ENCODE results near the gene DDX20. TPM values are rescaled to one million over a fixed set of nuclear protein-coding genes. Genes with fewer than 3 reads are reported as not detected.

Gene DDX20
- total and polyA plus RNA-seq, 2 donors (not counting 3 experiments of a cell fraction or from before 2014, with no cell fraction given) = 4.1 to 15.9 TPM

GRCh38 chr1:111723091-111723806 lies 32.5 kb upstream of the DDX20 start:
- dilution Hi-C loops (cut with MboI; ENCODE audit: extremely low pct_ligation_motif_present, low sequenced_read_pairs) (no loop called here), intact Hi-C loops (cut with micrococcal nuclease) (no loop called here)
- no peak overlapping the region for H3K9ac ChIP-seq (replicated peaks; ENCODE audit: extremely low read depth, insufficient read depth, low read length)
- no TSS peak for BruUV-seq (replicated peaks)
- H3K79me2 ChIP-seq (ENCODE audit: control insufficient read depth, insufficient read depth, low read length) = no peaks in the 10 kb centered on the region
- no peak overlapping the region for H3K4me2 ChIP-seq (ENCODE audit: insufficient read depth, low read length)
- H3K27ac ChIP-seq (ENCODE audit: insufficient read depth, low read depth, low read length) = no peak overlapping the region
- no peak overlapping the region for H3K4me3 ChIP-seq (replicated peaks in 1 of 3; ENCODE audit: insufficient read depth in 1 of 3, low read depth in 1 of 3, low read length in 3 of 3)
- no peak for FAIRE-seq
- H3K9me3 ChIP-seq (replicated peaks; ENCODE audit: control insufficient read depth, insufficient read depth, low read length) = no peaks in the 10 kb centered on the region
- no peaks in the 10 kb centered on the region for H3K36me3 ChIP-seq (ENCODE audit: control insufficient read depth in 2 of 2, extremely low read depth in 1 of 2, insufficient read depth in 2 of 2, low read length in 2 of 2)
- H2AFZ ChIP-seq (ENCODE audit: low read depth, low read length) = no peak overlapping the region
- H3K4me1 ChIP-seq (ENCODE audit: control insufficient read depth, extremely low read depth, insufficient read depth, low read length) = peaks cover 8% of the 10 kb centered on the region
- no peaks in the 10 kb centered on the region for H3K27me3 ChIP-seq (ENCODE audit: control insufficient read depth in 2 of 2, insufficient read depth in 2 of 2, low read length in 2 of 2)
- DNase-seq (ENCODE audit: low read depth, low spot score) = no peak
- no peaks in the 10 kb centered on the region for H3K9me1 ChIP-seq (replicated peaks; ENCODE audit: control insufficient read depth, extremely low read depth, insufficient read depth, low read length)
- CTCF ChIA-PET = interaction anchor here (1.0 to 1.4 kb wide), 2 partner anchors 24 to 215 kb away, joined by 3 read pairs; no protein-coding TSS in a partner anchor
- POLR2A ChIA-PET = no interaction called here
- H4K20me1 ChIP-seq (replicated peaks; ENCODE audit: control insufficient read depth, extremely low read depth, insufficient read depth, low read length) = no peaks in the 10 kb centered on the region
- TF ChIP-seq GATA2 (IDR thresholded peaks at IDR 0.05; ENCODE audit: insufficient read depth, insufficient read length, low read depth, low read length) (no peak), POLR2A (IDR thresholded peaks at IDR 0.05; ENCODE audit: low read depth, low read length) (no peak), FOS (IDR thresholded peaks at IDR 0.05; ENCODE audit: borderline replicate concordance, insufficient read depth, low read length) (no peak), JUN (IDR thresholded peaks at IDR 0.05; ENCODE audit: borderline replicate concordance, insufficient read depth, insufficient read length, low read depth) (no peak), EZH2 (IDR thresholded peaks at IDR 0.05; ENCODE audit: borderline replicate concordance, low read depth, low read length, severe bottlenecking) (no peak), MAX (IDR thresholded peaks at IDR 0.05; ENCODE audit: insufficient read depth, insufficient read length) (no peak), MYC (IDR thresholded peaks at IDR 0.05; ENCODE audit: low read depth, low read length) (no peak), POLR2AphosphoS5 (IDR thresholded peaks at IDR 0.05; ENCODE audit: insufficient read depth, low read depth, low read length) (no peak)
- TF ChIP-seq, protein P1, sequence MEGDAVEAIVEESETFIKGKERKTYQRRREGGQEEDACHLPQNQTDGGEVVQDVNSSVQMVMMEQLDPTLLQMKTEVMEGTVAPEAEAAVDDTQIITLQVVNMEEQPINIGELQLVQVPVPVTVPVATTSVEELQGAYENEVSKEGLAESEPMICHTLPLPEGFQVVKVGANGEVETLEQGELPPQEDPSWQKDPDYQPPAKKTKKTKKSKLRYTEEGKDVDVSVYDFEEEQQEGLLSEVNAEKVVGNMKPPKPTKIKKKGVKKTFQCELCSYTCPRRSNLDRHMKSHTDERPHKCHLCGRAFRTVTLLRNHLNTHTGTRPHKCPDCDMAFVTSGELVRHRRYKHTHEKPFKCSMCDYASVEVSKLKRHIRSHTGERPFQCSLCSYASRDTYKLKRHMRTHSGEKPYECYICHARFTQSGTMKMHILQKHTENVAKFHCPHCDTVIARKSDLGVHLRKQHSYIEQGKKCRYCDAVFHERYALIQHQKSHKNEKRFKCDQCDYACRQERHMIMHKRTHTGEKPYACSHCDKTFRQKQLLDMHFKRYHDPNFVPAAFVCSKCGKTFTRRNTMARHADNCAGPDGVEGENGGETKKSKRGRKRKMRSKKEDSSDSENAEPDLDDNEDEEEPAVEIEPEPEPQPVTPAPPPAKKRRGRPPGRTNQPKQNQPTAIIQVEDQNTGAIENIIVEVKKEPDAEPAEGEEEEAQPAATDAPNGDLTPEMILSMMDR (IDR thresholded peaks at IDR 0.05; ENCODE audit: extremely low read depth in 1 of 2, insufficient read depth in 1 of 2, low read depth in 1 of 2, low read length in 2 of 2) = no peak

All from endothelial cell of umbilical vein (primary cell).